ENCODE results near the gene EFCAB13.
"Not testable (repeated sequence)": the region's sequence is repeated elsewhere in the genome, so short reads cannot be mapped to it uniquely, and the experiment has no call there.

EFCAB13 gene

DNA sequence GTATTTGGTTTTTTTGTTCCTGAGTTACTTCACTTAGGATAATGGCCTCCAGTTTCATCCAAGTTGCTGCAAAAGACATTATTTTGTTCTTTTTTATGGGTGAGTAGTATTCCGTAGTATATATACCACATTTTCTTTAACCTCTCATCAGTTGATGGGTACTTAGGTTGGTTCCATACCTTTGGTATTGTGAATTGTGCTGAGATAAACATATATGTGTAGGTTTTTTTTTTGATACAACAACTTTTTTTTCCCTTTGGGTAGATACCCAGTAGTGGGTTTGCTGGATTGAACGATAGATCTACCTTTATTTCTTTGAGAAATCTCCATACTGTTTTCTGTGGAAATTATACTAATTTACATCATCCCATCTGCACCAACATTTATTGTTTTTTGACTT lies 6.8 kb downstream of the EFCAB13 start:
- no peak for DNase-seq (ENCODE audit: low spot score)

DNA sequence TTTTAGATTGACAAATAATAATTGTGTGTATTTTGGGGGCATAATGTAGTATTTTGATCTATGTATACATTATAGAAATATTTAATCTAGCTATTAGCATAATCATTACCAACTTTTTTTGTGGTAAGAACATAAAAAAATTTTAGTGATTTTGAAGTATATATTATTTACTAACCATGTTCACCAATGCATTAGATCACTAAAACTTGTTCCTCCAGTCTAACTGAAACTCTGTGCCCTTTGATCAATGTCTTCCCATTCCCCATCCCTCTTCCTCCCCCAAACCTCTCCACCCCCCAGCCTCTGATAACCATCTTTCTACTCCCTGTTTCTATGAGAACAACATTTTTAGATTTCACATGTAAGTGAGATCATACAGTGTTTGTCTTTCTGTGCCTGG lies 8.5 kb downstream of the EFCAB13 start:
- no peak for DNase-seq (ENCODE audit: low spot score)

DNA sequence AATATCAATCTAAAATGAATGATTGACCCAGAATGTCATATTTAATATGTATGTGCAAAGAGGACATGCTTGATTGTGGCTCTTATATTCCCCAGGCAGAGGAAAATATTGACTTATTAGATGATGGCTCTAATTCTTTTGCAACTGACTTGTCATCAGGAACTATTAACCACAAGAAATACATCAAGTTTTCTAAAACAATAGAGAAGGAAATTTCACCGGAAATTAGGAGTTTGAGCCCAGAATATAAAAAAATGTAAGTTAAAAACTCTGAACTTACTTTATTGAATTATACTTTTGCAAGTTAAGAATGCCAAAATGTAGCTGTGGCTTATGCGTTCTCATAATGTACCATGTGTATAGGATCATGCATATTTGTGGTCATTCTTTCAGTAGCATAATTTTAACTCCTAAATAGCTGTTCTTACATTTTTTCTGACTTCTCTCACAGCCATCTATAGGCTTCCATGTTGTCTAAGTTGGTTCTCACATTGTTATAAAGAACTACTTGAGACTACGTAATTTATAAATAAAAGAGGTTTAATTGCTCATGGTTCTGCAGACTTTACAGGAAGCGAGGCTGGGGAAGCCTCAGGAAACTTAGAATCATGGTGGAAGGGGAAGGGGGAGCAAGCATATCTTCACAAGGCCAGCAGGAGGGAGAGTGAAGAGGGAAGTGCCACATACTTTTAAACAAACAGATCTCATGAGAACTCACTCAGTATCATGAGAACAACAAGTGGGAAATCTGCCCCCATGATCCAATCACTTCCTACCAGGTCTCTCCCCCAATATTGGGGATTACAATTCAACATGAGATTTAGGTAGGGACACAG lies 11.6 kb downstream of the EFCAB13 start:
- DNase-seq (ENCODE audit: low spot score) = no peak

DNA sequence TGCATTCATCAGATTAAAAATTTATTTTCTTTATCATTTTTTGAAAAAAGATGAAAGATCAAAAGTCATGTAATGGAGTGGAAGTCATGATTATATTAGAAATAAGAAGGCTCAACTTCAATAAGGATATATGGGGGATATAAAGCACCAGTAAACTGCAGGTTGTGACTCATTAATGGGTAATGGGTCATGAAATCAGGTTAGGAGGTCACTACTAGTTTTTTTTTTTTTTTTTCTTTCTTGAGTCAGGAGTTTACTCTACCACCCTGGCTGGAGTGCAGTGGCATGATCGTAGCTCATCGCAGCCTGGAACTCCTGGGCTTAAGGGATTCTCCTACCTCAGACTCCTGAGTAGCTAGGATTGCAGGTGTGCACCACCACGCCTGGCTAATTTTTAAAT lies 14.3 kb downstream of the EFCAB13 start:
- no peak for DNase-seq (ENCODE audit: low spot score)

DNA sequence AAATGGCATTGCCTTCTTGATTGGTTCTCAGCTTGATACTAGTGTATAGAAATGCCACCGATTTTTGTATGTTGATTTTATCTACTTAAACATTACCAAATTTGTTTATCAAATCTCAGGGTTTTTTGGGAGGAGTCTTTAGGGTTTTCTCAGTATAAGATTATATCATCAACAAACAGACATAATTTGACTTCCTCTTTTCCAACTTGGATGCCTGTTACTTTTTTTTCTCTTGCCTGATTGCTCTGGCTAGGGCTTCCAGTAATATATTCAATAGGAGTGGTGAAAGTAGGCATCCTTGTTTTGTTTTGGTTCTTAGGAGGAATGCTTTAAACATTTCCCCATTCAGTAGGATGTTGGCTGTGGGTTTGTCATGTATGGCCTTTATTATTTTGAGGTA lies 29.1 kb downstream of the EFCAB13 start:
- no peak for DNase-seq (ENCODE audit: low spot score)

DNA sequence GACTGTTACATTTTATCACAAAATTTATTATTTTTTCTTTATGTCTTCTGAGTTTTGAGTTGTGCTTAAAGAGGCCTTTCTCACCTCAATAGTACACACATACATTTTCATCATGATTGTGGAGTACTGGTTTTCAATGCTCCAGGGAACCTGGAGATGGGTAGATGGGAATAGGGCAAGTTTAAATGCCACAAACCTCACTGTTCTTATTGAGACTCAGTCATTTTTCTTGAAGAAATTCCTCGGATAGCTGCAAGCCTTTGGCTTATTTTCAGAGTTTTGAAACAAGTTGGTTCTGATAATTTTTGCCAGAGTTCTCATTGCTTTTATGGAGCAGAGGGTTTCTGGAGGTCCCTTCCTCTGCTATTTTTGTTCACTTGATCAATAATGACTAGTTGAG lies 34.9 kb downstream of the EFCAB13 start:
- no peak for DNase-seq (ENCODE audit: low spot score)

DNA sequence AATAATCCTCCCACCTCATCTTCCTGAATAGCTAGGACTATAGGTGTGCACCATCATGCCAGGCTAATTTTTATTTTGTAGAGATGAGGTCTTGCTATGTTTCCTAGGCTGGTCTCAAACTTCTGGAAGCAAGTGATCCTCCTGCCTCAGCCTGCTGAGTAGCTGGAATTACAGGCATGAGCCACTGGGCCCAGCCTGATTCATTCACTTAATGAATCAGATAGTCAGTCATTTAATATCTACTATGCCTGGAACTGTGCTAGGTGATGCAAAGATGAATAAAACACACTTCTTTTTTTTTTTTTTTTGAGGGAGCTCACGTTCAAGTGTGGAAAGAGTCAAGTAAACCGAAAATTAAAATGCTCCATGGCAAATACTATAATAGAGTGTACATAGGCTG lies 39.4 kb downstream of the EFCAB13 start:
- DNase-seq (ENCODE audit: low spot score) = no peak

DNA sequence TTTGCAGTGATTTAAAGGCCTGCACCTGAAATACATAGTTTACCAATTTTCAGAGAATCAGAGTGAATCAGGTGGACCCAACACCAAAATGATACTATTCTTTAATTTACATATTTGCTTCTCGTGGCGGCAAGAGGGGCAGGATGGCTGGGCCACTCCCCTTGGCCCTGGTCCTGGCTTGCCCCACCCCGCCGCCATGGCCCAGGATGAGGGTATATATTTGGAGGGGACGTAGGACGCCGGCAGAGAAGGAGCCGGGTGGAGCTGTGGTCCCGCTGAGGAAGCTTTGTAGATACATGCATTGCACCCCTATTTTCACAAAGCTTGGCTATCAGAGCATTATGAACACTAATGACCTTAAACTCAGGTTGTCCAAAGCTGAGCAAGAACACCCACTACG lies 43.5 kb downstream of the EFCAB13 start:
- DNase-seq (ENCODE audit: low spot score) = no peak

DNA sequence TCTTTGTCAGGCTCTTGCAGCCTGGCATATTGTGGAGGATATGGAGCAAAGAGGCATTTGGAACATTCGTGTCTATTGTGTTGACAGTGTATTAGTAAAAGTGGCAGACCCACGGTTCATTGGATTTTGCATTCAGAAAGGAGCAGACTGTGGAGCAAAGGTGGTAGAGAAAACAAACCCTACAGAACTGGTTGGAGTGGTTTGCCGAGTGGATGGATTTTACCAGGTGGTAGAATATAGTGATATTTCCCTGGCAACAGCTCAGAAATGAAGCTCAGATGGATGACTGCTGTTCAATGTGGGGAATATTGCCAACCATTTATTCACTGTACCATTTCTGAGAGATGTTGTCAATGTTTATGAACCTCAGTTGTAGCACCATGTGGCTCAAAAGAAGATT lies 44.5 kb downstream of the EFCAB13 start:
- DNase-seq (ENCODE audit: low spot score) = no peak

DNA sequence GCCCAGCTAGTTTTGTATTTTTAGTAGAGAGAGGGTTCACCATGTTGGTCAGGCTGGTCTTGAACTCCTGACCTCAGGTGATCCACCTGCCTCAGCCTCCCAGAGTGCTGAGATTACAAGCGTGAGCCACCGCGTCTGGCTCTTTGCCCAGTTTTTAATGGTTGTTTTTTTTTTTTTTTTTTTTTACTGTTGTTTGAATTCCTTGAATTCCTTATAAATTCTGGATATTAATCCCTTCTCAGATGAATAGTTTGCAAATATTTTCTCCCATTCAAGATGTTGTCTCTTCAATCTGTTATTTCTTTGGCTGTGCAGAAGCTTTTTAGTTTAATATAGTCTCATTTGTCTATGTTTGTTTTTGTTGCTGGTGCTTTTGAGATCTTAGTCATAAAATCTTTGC lies 47.1 kb downstream of the EFCAB13 start:
- not testable (repeated sequence) for DNase-seq (ENCODE audit: low spot score)

DNA sequence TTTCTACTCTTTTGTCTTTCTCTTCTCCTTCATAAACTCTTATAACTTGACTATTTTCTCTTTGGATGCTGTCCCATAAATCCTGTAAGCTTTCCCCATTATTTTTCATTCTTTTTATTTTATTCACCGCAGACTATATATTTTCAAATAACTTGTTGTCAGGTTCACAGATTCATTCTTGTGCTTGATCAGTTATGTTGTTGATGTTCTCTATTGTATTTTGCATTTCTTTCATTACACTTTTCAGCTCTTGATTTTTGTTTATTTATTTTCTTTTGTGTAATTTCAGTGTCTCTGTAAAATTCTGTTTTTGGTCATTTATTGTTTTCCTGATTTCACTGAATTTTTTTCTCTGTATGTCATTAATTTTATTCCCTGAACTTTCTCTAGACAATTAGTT lies 49.2 kb downstream of the EFCAB13 start:
- DNase-seq (ENCODE audit: low spot score) = no peak

DNA sequence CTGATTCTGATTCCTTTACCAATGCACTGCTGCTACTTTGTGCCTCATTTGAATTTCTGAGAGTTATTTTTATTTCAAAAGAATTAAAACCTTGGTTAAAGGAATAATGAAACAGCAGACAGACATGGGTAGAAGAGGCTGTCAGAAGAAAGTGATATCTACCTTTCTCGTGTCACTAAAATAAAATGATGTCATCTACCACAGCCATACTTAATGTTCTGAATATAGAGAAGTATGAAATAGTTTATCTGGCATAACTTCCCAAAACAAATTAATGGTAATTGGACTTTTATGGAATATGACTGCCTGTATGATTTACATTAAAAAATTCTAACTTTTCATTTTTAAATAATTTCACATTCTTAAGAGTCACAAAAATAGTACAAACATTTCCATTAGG lies 52.5 kb downstream of the EFCAB13 start:
- no peak for DNase-seq (ENCODE audit: low spot score)

DNA sequence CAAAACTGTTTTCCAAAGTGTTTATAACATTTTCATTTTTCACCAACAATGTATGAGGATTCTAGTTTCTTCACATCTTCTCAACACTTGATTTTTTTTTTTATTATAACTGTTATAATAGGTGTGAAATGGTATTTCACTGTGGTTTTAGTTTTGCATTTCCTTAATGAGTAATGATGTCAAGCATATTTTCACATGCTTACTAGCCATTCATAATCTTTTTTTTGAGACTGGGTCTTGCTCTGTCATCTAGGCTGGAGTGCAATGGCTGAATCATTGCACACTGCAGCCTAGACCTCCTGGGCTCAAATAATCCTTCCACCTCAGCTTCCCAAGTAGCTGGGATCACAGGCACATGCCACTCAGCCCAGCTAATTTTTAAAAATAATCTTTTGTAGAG lies 65.1 kb downstream of the EFCAB13 start:
- DNase-seq (ENCODE audit: low spot score) = no peak

DNA sequence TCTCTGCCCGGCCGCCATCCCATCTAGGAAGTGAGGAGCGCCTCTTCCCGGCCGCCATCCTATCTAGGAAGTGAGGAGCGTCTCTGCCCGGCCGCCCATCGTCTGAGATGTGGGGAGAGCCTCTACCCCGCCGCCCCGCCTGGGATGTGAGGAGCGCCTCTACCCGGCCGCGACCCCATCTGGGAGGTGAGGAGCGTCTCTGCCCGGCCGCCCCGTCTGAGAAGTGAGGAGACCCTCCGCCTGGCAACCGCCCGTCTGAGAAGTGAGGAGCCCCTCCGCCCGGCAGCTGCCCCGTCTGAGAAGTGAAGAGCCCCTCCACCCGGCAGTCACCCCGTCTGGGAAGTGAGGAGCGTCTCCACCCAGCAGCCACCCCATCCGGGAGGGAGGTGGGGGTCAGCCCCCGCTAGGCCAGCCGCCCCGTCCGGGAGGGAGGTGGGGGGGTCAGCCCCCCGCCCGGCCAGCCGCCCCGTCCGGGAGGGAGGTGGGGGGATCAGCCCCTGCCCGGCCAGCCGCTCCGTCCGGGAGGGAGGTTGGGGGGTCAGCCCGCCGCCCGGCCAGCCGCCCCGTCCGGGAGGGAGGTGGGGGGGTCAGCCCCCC lies 73.9 kb downstream of the EFCAB13 start:
- not testable (repeated sequence) for DNase-seq (ENCODE audit: low spot score)

DNA sequence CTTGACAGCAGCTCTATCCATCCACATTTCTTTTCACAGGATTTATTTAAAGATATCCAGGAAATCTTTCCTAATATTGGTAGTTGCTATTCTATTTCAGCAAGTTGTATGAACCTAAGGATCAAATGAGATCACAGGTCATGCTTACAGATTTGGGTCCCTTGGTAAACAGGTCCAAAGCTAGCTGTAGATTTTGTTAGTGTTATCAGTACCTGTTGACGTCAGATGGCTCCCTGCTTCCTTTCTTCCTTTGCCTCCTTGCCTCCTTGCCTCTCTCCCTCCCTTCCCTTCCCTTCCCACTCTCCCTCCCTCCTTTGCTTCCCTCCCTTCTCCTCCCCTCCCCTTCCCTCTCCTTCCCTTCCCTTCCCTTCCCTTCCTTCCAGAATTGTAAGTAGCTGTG lies 76.6 kb downstream of the EFCAB13 start:
- no peak for DNase-seq (ENCODE audit: low spot score)

DNA sequence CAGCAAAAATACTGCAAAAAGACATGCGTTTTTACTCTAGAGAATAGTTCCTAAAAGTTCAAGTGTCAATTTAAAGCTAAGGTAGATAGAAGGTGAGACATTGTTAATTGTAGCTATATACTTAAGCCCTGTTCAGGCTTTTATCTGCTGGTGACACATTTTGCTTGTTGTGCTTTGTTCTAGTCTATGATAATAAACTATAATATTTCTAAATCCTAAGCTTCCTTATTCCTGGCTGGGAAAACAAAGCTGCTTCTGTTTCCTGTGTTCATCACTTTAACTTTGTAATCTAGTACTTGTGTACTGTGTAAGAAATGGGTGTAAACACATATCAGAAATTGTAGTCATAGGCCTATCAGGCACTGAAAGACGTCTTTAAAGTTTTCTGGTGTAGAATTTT lies 77.3 kb downstream of the EFCAB13 start:
- DNase-seq (ENCODE audit: low spot score) = no peak

DNA sequence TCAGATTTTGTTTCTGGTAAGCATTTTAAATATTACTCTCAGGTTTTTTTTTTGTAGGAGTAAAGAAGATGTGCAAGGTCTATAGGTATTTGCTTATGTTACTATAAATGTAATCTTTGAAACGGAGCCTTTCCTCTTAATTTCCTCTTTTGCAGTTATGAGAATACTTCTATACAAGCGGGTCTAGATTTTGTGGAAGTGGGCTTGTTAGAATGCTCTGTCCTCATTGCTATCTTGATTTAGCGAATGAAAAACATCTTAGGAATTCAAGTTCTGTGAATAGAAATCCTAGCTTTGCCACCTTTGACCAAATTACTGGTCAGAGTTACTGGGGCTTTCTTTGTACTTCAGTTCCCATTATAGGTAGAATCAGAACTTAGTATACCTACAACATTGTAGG lies 80.3 kb downstream of the EFCAB13 start:
- DNase-seq (ENCODE audit: low spot score) = no peak

DNA sequence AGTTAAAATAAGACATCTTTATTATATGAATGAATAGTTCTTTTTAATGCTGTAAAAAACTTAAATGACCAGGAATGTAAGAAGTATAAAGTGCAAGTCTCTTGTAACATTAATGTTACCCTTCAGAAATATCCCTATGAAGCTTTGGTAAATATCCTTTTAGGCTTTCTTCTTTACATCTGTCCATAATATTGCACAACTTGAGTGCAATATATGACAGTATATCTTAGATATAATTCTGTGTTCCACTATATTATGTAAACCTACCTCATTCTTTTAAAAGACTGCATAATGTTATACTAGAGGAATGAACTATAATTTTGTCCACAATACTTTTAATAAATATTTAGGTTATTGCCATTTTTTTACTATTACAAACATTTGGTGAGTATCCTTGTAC lies 81.1 kb downstream of the EFCAB13 start:
- DNase-seq (ENCODE audit: low spot score) = no peak

DNA sequence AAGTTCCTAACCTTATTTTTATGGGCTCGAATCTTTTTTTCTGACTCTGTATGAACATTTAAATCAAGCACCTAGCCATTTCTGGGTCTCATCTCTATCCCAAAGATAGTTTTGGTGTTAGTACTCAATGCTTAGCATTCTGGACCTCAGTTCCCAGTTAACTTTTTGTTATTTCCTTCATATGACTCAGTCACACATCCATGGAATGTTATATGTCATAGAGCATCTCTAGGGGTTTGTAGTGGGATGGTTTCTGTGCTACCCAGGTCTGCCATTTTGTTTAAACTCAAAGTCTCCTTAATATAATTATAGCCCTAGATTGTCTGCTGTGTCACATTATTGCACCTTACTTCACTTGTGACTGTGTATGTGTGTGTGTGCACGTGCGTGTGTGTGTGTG lies 90.1 kb downstream of the EFCAB13 start:
- DNase-seq (ENCODE audit: low spot score) = peak; percentile 29

DNA sequence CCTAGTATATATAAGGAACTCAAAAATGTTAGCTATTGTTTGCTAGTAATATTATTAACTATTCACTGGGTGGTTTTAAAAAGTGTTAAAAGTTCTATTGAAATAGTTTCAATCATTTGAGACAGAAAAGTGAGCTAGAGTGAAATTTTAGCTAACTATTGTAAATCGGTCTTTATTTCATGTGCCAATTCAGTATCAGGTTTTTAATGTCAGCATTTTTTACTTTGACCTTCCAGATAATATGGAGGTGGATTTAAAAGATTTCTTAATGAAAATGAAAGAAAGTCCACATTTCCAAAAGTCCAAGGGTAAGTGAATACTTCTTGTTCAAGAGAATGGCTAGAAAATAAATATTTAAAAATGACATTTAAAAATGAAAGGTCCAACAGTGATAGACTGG lies 90.9 kb downstream of the EFCAB13 start:
- DNase-seq (ENCODE audit: low spot score) = no peak

DNA sequence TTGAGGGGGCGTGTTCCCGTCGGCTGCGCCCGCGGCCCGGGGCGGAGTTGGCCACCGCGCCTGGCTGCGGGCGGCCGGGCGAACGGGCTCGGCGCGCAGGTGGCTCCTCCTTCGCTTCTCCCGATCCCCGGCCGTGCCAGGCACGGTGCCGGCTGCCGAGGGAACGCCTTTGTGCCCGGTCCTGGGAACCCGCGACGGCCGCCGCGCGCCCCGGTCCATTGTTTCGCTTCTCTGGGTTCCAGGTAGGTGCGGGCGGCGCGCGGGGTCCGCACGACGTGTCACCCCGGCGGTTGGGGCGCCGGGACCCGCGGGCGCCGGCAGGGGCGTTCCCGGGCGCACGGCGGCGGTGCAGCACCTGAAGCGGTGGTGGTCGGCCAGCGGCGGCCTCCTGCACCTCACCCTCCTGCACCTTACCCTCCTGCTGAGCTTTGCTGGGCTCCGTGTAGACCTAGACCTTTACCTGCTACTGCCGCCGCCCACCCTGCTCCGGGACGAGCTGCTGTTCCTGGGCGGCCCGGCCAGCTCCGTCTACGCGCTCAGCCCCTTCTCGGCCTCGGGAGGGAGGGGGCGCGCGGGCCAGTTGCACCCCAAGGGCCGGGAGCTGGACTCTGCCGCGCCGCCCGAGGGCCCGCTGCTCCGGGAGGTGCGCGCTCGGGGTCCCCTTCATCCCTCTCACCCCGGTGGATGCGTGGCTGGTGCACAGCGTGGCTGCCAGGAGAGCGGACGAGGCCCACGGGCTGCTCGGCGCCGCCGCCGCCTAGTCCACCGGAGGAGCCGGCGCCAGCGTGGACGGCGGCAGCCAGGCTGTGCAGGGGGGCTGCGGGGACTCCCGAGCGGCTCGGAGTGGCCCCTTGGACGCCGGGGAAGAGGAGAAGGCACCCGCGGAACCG lies 99.9 kb downstream of the EFCAB13 start:
- peak; percentile 63 for DNase-seq (ENCODE audit: low spot score)

DNA sequence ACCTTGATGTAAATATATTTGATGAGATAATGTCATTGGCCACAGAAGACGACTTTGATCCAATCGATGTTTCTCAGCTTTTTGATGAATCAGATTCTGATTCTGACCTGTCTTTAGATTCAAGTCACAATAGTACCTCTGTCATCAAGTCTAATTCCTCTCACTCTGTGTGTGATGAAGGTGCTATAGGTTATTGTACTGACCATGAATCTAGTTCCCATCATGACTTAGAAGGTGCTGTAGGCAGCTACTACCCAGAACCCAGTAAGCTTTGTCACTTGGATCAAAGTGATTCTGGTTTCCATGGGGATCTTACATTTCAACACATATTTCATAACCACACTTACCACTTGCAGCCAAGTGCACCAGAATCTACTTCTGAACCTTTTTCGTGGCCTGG lies 101.5 kb downstream of the EFCAB13 start:
- DNase-seq (ENCODE audit: low spot score) = not testable (repeated sequence)
